GM12892 (cell line): ENCODE data around the gene TAF5.

ENCODE experiments used
- POLR2A ChIP-seq: IDR thresholded peaks from 2 replicates; pipeline ENCODE4 v1.6.1; 2011; ENCODE audit warnings: low read depth, low read length, control low read depth
- POLR2AphosphoS5 ChIP-seq: IDR thresholded peaks from 2 replicates; pipeline ENCODE4 v1.6.1; 2011; ENCODE audit warnings: low read depth, low read length, control low read depth

DNA sequence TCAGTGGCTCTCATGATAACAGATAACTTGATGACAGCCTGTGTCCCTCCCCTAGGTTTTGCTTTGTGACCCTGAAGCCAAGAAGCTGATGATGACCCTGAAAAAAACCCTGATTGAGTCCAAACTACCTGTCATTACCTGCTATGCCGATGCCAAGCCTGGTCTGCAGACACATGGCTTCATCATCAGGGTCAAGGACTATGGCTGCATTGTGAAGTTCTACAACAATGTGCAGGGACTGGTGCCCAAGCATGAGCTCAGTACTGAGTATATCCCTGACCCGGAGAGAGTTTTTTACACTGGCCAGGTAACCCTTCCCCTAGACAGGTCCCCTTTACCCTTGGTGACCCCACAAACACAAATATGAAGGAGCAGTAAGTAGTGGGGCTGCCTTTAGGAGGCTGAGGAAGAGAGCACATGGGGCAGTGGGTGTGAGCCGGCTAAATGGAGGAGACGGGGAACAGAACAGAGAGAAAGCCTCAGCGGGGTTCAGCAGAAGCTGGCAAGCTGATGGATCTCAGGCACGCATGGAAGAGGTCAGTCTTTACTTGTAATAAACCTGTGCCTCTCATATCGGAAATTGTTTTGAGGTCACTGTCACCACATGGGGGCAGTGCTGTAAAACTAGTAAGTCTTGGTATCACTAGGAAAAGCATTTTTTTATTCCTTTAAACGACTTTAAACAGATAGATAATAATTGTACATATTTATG is 48.8 kb downstream of the TAF5 start:
- TF ChIP-seq POLR2AphosphoS5: no peak
- TF ChIP-seq POLR2A: no peak
